Naive thymus-derived CD8-positive, alpha-beta T cell (primary cell): ENCODE results near the gene RBFOX2. TPM values are rescaled to one million over a fixed set of nuclear protein-coding genes. Genes with fewer than 3 reads are reported as not detected.
"Not testable (repeated sequence)": the region's sequence is repeated elsewhere in the genome, so short reads cannot be mapped to it uniquely, and the experiment has no call there.

Experiments
- ATAC-seq, 2 donors: fragments of 150-1000 bp; cut with Tn5 transposase in 1 of 2; sonication (Bioruptor Pico), chemical (Tn5 transposase) in 1 of 2; 1 replicate in 1 of 2; 2 replicates in 1 of 2; pipeline ENCODE4 v1.10.0; 2021; ENCODE audit warnings: mild to moderate bottlenecking in 2 of 2, moderate library complexity in 2 of 2
- POLR2A ChIA-PET: fragments of 350-600 bp; sonication (Branson Sonifier 250); formaldehyde crosslinking; loops from one replicate; lab custom pipeline; 2021; ENCODE audit warnings: antibody characterized with exemption; lab: Charles Lee
- DNase-seq, 10 donors: peaks; one replicate each; pipeline versions ENCODE4 v3.0.0 to v3.0.0-alpha.2; 2020 to 2022
- H3K27ac Mint-ChIP-seq, 10 donors: one replicate each; pipeline ENCODE4 v1.8.0; 2020 to 2022; ENCODE audit warnings: mild to moderate bottlenecking in 10 of 10, mixed read lengths in 10 of 10, moderate library complexity in 4 of 10, inconsistent platforms in 1 of 10
- H3K27me3 Mint-ChIP-seq, 5 donors: one replicate each; pipeline ENCODE4 v1.8.0; 2021 to 2022; ENCODE audit warnings: mixed read lengths in 5 of 5
- H3K36me3 Mint-ChIP-seq, 3 donors: one replicate each; pipeline ENCODE4 v1.8.0; 2020 to 2022; ENCODE audit warnings: mixed read lengths in 3 of 3, mild to moderate bottlenecking in 2 of 3, inconsistent platforms in 1 of 3
- H3K4me1 Mint-ChIP-seq, 4 donors: one replicate each; pipeline ENCODE4 v1.8.0; 2021 to 2022; ENCODE audit warnings: mixed read lengths in 4 of 4
- H3K4me3 Mint-ChIP-seq, 10 donors: one replicate each; pipeline ENCODE4 v1.8.0; 2020 to 2022; ENCODE audit warnings: mild to moderate bottlenecking in 10 of 10, mixed read lengths in 10 of 10, moderate library complexity in 6 of 10, inconsistent platforms in 1 of 10
- H3K9me3 Mint-ChIP-seq, 9 donors: one replicate each; pipeline ENCODE4 v1.8.0; 2020 to 2022; ENCODE audit warnings: mixed read lengths in 9 of 9, mild to moderate bottlenecking in 3 of 9, inconsistent platforms in 1 of 9, moderate library complexity in 1 of 9
- polyA plus RNA-seq, 3 donors: library from polyadenylated mRNA; unstranded; fragments of 300-500 nt; fragmentation: Illumina TruSeq; gene quantifications; one replicate each; pipeline ENCODE4 v1.2.3, GENCODE V29; 2021
- total RNA-seq, 8 experiments: library from RNA in 2 of 8; stranded (reverse) in 2 of 8; gene quantifications; one replicate each; pipeline ENCODE4 v1.2.3 and lab custom pipeline; 2021 to 2026

RBFOX2 gene
- total and polyA plus RNA-seq, 5 experiments from 2014 or later = 0.15 to 1.7 (median 0.84) TPM; not detected in 1

- ATAC-seq (no peak), DNase-seq (no peak)
- Mint-ChIP-seq H3K36me3 (no peaks in the 10 kb centered on the region), H3K9me3 (peaks cover 0 to 2% (median 0%) of the 10 kb centered on the region in 9 donors), H3K4me1 (peaks cover 0 to 3% (median 0%) of the 10 kb centered on the region in 4 donors), H3K4me3 (no peak overlapping the region), H3K27me3 (peaks cover 9 to 32% (median 19%) of the 10 kb centered on the region in 5 donors), H3K27ac (no peak overlapping the region)
- POLR2A ChIA-PET = no interaction called here
Measured at GRCh38 chr22:36056980-36057379, 28.4 kb upstream of the RBFOX2 start.

- POLR2A ChIA-PET = interaction anchor here (0.7 kb wide), 1 partner anchor 159 kb away, joined by 3 read pairs; no protein-coding TSS in a partner anchor
- H3K36me3 Mint-ChIP-seq = no peaks in the 10 kb centered on the region
- H3K27ac Mint-ChIP-seq = peak overlapping the region in 1 of 10 donors; percentile 68
- peaks cover 0 to 3% (median 0%) of the 10 kb centered on the region in 4 donors for H3K4me1 Mint-ChIP-seq
- DNase-seq (no peak), ATAC-seq (no peak)
- no peak overlapping the region for H3K4me3 Mint-ChIP-seq
- peaks cover 0 to 2% (median 0%) of the 10 kb centered on the region in 9 donors for H3K9me3 Mint-ChIP-seq
- H3K27me3 Mint-ChIP-seq = peaks cover 9 to 32% (median 19%) of the 10 kb centered on the region in 5 donors
Measured at GRCh38 chr22:36055376-36056295, 27.0 kb upstream of the RBFOX2 start.

- POLR2A ChIA-PET, ATAC-seq, H3K36me3 Mint-ChIP-seq: not testable (repeated sequence)
Measured at GRCh38 chr22:36054446-36054845, 25.8 kb upstream of the RBFOX2 start.

GRCh38 chr22:36053242-36054147, 24.9 kb upstream of the RBFOX2 start:
- DNase-seq (no peak), ATAC-seq (no peak)
- POLR2A ChIA-PET = no interaction called here
- Mint-ChIP-seq H3K27me3 (peaks cover 9 to 32% (median 19%) of the 10 kb centered on the region in 5 donors), H3K9me3 (peaks cover 0 to 2% (median 0%) of the 10 kb centered on the region in 9 donors), H3K27ac (peak overlapping the region in 2 of 10 donors; percentile 67 to 77), H3K4me3 (no peak overlapping the region), H3K4me1 (peaks cover 0 to 3% (median 0%) of the 10 kb centered on the region in 4 donors), H3K36me3 (no peaks in the 10 kb centered on the region)

More at GRCh38 chr22:36054446-36054845, 25.8 kb upstream of the RBFOX2 start:
- H3K4me3 Mint-ChIP-seq, H3K4me1 Mint-ChIP-seq, H3K27ac Mint-ChIP-seq, DNase-seq, H3K9me3 Mint-ChIP-seq: not testable (repeated sequence)
- peaks cover 9 to 32% (median 19%) of the 10 kb centered on the region in 5 donors for H3K27me3 Mint-ChIP-seq

- Mint-ChIP-seq H3K27me3 (peaks cover 9 to 32% (median 19%) of the 10 kb centered on the region in 5 donors), H3K9me3 (peaks cover 0 to 2% (median 0%) of the 10 kb centered on the region in 9 donors), H3K4me3 (no peak overlapping the region), H3K4me1 (peaks cover 0 to 3% (median 0%) of the 10 kb centered on the region in 4 donors), H3K36me3 (no peaks in the 10 kb centered on the region), H3K27ac (no peak overlapping the region)
- POLR2A ChIA-PET = no interaction called here
- DNase-seq (no peak), ATAC-seq (no peak)
Measured at GRCh38 chr22:36052505-36052941, 23.9 kb upstream of the RBFOX2 start.

- no peak overlapping the region for H3K27ac Mint-ChIP-seq
- H3K36me3 Mint-ChIP-seq = no peaks in the 10 kb centered on the region
- POLR2A ChIA-PET = interaction anchor here (0.7 kb wide), 1 partner anchor 14 kb away, joined by 10 read pairs; no protein-coding TSS in a partner anchor
- no peak for ATAC-seq
- H3K27me3 Mint-ChIP-seq = peaks cover under 1 to 13% (median 8%) of the 10 kb centered on the region in 5 donors
- no peak for DNase-seq
- no peaks in the 10 kb centered on the region for H3K9me3 Mint-ChIP-seq
- no peaks in the 10 kb centered on the region for H3K4me1 Mint-ChIP-seq
- H3K4me3 Mint-ChIP-seq = no peak overlapping the region
Measured at GRCh38 chr22:36049678-36049997, 21.0 kb upstream of the RBFOX2 start.

- POLR2A ChIA-PET = interaction anchor here (0.7 kb wide), 1 partner anchor 14 kb away, joined by 10 read pairs; no protein-coding TSS in a partner anchor
- no peaks in the 10 kb centered on the region for H3K9me3 Mint-ChIP-seq
Measured at GRCh38 chr22:36048911-36049677, 20.5 kb upstream of the RBFOX2 start.

GRCh38 chr22:36044517-36044916, 15.9 kb upstream of the RBFOX2 start:
- ATAC-seq, H3K4me3 Mint-ChIP-seq, POLR2A ChIA-PET, H3K4me1 Mint-ChIP-seq, H3K36me3 Mint-ChIP-seq, DNase-seq, H3K9me3 Mint-ChIP-seq, H3K27ac Mint-ChIP-seq: not testable (repeated sequence)
- peaks cover 3 to 21% (median 10%) of the 10 kb centered on the region in 5 donors for H3K27me3 Mint-ChIP-seq

More at GRCh38 chr22:36048911-36049677, 20.5 kb upstream of the RBFOX2 start:
- Mint-ChIP-seq H3K4me3 (no peak overlapping the region), H3K36me3 (no peaks in the 10 kb centered on the region), H3K4me1 (no peaks in the 10 kb centered on the region), H3K27ac (no peak overlapping the region), H3K27me3 (peaks cover 0 to 8% (median 8%) of the 10 kb centered on the region in 5 donors)
- ATAC-seq (no peak), DNase-seq (no peak)

- Mint-ChIP-seq H3K27ac (peak overlapping the region in 1 of 10 donors; percentile 8), H3K4me1 (no peaks in the 10 kb centered on the region), H3K4me3 (no peak overlapping the region), H3K27me3 (peaks cover 4 to 22% (median 19%) of the 10 kb centered on the region in 5 donors), H3K9me3 (no peaks in the 10 kb centered on the region), H3K36me3 (no peaks in the 10 kb centered on the region)
- DNase-seq (no peak), ATAC-seq (no peak)
- POLR2A ChIA-PET = no interaction called here
Measured at GRCh38 chr22:36042240-36042639, 13.6 kb upstream of the RBFOX2 start.

- POLR2A ChIA-PET = no interaction called here
- no peaks in the 10 kb centered on the region for H3K36me3 Mint-ChIP-seq
- H3K4me1 Mint-ChIP-seq = no peaks in the 10 kb centered on the region
- H3K27me3 Mint-ChIP-seq = peaks cover 8 to 37% (median 31%) of the 10 kb centered on the region in 5 donors
- no peak overlapping the region for H3K4me3 Mint-ChIP-seq
- ATAC-seq (no peak), DNase-seq (no peak)
- no peaks in the 10 kb centered on the region for H3K9me3 Mint-ChIP-seq
- H3K27ac Mint-ChIP-seq = no peak overlapping the region
Measured at GRCh38 chr22:36039125-36039524, 10.5 kb upstream of the RBFOX2 start.

GRCh38 chr22:36037102-36037758, 8.6 kb upstream of the RBFOX2 start:
- no peak overlapping the region for H3K4me3 Mint-ChIP-seq
- no peak overlapping the region for H3K27ac Mint-ChIP-seq
- DNase-seq (no peak), ATAC-seq (no peak)
- no peaks in the 10 kb centered on the region for H3K9me3 Mint-ChIP-seq
- POLR2A ChIA-PET = no interaction called here
- H3K36me3 Mint-ChIP-seq = no peaks in the 10 kb centered on the region
- no peaks in the 10 kb centered on the region for H3K4me1 Mint-ChIP-seq
- H3K27me3 Mint-ChIP-seq = peaks cover 8 to 37% (median 33%) of the 10 kb centered on the region in 5 donors
